Measurements from ENCODE around the gene ACTN1. TPM values are rescaled to one million over a fixed set of nuclear protein-coding genes. Genes with fewer than 3 reads are reported as not detected.

ACTN1 gene
- total RNA-seq, 2 donors from 2014 or later, result 665 to 826 TPM

DNA sequence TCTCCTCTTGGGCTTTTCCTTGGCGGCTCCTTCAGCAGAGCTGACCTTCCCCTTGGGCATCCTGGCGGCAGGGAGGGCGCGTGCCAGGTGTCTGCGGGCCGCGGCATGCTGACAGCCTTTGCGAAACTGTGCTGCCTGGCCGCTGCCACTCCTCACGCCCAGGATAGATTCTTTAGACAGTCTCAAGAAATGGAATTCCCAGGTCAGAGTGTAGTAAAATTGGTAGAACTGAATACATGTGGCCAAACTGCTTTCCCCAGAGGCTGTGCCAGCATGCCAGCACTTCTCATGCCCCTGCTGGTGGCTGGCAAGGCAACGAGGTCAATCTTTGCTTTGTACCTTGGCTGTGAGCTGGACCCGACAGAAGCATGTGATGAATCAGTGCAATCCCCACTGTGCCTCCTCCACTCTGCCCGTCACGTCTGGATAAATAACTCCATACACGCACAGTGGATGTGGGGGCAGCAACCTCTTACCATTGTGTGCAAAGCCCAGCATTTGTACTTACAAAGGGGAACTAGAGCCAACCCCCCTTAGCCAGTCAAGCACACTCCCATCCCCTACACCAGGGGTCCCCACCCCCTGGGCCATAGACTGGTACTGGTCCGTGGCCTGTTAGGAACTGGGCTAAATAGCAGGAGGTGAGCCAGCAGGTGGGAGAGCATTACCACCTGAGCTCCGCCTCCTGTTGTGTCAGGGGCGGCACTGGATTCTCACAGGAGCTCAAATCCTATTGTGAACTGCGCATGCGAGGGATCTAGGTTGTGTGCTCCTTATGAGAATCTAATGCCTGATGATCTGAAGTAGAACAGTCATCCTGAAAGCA lies 90.9 kb downstream of the ACTN1 start:
- intact Hi-C loops (cut with DNase I), result no loop called here
- DNase-seq (ENCODE audit: low spot score), result peak; percentile 56

DNA sequence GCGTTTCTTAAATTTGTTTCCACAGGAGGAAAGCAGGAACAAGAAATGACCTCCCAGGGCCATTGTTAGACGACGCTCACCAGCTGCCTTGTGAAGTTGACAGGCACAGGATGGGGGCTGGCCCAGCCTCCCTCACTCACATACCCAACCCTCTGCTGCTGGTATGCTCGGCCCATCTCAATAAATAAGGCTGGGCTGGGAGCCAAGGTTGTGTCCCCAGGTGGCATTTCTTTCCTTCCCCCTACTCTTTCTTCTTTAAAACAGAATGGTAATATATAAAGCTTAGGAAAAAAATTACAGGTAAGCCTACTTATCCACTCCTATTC lies 93.0 kb downstream of the ACTN1 start:
- peak; percentile 54 for DNase-seq (ENCODE audit: low spot score)
- intact Hi-C loops (cut with DNase I), result no loop called here

DNA sequence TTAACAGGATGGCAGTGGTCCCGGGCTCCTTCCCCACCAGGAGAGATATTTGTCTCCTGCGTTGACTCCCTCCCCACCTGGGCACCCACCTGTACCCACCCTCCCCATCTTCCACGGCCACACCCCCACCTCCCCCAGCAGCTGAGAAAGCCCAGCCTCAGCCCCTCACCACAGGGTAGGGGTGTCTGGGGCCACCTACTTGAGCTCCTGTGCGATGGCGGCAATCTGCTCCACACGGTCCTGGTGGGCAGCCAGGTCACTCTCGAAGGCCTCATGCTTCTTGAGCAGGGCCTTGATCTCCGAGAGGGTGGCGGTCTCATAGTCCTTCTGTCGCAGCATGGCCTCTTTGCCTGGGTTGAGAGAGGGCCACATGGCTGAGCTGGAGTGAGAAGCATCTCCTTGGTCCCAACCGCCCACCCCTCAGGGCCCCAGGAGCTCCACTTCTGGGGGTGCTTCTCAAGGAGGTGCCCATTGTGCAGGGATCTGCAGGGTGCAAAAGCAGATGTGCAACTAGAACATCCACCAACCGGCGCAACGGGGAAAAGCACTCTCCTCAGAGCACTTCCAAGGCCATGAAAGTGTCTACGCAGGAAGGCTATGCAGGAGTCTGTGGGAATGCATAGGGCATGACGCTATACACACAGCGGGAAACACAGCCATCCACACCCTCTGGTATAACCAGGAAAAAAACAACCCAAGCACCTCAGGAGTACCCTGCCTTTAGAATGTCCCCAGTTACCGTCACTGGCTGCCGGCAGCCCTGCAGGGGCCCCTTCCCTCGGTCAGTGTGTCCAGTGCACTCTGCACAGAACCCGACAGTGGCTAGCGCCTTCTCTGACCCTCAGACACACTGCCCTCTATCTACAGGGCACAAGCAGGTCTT lies 93.6 kb downstream of the ACTN1 start:
- intact Hi-C loops (cut with DNase I), result no loop called here
- DNase-seq (ENCODE audit: low spot score), result peak; percentile 51

DNA sequence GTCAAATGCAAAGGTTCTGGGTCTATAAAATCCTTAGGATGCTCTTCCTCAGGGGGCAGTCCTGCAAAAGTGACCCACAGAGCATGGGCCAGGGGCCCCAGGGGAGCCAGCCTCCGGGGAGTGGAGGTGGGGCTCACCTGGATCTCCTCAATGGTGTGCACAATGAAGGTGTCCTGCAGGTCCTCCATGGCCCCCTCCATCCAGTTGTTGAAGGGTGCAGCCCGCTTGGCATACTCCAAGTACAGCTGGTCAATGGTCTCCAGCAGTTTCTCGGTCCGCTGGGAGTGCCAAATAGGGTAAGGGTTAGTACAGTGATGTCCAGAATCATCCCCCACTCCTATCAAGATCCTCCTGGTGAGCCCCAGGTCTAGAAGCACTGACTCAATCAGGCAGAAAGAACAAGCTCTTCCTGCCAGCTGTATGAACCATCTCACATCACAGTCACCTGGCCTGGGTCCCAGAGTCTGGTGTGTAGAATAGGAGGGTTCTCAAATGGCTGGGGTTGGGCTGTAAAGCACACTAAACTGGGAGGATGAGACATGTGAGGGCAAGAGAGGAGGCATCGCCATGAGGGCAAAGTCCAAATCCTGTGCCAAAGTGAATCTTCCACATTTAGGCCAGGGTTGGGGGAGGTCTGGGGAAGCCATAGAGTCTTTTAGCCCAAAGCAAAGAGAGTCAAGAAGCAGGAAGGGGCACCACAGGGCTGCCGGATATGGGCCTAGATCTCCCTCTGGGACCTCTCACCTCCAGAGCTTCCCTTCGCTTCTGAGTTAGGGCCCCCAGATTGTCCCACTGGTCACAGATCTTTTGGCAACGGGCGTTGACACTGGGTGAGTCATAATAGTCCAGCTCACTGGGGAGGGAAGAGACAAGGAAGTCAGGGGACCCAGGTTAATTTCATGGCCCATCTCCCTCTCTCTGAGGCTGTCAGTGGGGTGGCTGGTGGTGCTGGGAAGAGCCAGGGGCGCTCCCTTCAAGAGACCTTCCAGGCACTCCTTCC lies 94.8 kb downstream of the ACTN1 start:
- DNase-seq (ENCODE audit: low spot score), result peak; percentile 80

DNA sequence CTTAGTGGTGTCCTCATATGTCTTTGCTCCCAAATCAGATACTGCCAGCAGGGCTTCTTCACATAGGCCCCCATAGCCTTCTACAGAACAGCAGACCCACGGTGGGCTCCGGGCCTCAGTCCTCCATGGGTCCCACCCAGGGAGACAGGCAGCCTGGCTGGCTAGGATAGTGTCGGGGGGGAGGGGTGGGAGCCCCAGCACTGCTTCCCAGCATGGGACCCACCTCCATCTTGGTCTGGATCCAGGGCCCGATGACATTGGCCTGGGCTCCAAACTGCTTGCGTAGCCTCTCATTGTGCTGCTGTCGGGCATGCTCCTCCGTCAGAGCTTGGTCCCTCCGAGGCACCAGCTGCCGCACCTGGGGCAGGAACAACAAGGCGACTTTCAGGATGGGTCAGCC lies 96.9 kb downstream of the ACTN1 start:
- DNase-seq (ENCODE audit: low spot score), result no peak
- intact Hi-C loops (cut with DNase I), result no loop called here

More for the DNA sequence above, 94.8 kb downstream of the ACTN1 start:
- intact Hi-C loops (cut with DNase I), result no loop called here

DNA sequence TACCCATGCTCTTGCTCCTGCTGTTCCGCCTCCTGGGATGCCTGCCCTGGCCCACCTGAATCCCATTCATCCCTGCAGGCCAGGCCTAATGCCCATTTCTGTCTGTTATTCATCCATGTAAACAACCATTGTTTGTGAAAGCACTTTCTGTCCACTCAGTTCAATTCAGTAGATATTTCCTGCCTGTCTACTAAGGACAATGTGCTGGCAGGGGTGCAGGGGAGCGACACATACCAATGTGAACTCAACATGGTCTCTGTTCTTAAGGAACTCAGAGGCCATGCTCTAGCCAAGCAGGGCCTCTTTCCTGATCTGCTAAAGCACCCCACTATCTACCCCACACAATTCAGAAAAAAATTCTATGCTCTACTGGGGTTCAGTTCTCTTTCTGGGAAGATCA lies 97.7 kb downstream of the ACTN1 start:
- no peak for DNase-seq (ENCODE audit: low spot score)
- intact Hi-C loops (cut with DNase I), result no loop called here

DNA sequence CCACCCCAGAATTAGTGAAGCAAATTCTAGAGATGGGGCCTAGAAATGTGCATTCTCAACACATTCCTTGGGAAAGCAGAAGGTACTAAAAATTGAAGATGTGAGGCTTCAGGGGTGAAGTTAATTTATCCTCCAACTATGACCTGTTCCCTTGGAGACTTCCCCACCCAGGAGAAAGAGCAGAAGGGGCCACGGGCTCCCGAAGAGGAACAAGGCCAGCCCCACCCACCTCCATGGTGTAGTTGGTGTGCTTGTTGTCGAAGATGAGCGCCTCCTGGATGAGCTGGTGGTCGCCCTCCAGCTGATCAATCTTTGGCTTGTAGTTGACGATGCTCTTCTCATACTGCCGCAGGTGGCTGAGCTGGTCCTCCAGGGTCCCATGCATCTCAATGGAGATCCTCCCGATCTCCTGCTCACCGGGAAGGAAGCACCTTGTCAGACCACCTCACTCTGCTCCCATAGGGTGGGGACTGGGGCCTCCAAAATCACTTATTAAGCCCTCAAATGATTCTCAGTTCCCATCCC lies 98.5 kb downstream of the ACTN1 start:
- DNase-seq (ENCODE audit: low spot score), result peak; percentile 55
- intact Hi-C loops (cut with DNase I), result no loop called here

DNA sequence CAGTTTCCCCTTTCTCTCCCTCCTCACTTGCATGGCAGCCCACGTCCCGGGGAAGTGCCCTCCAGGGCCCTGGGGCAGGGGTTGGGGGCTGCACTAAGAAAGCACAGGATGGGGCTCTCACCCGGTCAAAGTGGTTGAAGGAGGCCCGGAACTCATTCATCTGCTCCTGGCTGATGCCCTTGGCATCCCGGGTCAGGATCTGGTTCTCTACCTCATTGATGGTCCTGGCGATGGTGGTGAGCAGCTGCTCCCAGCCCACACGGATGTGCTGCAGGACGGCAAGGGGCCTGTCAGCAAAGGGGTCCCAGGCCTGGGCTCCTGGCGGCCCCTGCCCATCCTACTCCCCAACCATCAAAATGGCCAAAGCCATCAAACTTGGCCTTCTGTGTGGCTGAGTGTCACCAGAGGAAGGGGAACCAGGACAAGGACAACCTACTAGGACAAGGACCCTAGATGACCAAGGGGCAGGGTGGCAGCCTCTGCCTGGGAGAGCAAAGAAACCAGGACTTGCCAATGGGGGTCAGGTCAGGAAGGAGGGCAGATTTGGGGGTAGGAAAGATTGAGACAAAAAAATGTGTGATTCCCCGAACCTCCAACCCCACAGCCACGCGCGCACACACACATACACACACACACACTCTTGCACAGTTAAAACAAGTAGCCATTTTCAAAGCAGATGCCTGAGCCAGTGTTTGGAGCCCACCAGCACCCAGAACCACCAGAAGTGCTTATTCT lies 99.1 kb downstream of the ACTN1 start:
- intact Hi-C loops (cut with DNase I), result no loop called here

DNA sequence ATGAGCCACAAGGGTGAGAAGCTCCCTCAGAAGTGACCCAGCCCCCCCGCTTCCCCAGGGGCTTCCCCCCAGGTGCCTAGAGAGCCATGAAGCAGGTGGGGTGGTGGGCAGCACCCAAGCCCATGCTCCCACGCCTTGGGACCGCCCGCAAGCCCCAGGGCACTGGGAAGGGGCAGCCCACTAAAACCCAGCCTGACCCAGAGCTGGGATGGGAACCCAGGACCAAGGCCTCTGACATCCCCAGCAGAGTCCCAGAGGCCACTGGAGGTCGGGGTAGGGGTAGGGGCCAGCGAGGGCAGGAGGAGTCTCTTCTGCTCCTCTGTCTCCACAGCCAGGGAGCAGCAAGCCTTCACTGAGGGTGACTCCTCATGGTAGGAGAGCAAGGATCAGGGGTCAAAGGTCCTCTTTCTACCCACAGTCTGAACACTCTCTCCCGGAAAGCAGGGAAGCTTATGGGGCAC lies 99.8 kb downstream of the ACTN1 start:
- intact Hi-C loops (cut with DNase I), result no loop called here

More for the DNA sequence above, 99.1 kb downstream of the ACTN1 start:
- DNase-seq (ENCODE audit: low spot score), result peak; percentile 54

DNA sequence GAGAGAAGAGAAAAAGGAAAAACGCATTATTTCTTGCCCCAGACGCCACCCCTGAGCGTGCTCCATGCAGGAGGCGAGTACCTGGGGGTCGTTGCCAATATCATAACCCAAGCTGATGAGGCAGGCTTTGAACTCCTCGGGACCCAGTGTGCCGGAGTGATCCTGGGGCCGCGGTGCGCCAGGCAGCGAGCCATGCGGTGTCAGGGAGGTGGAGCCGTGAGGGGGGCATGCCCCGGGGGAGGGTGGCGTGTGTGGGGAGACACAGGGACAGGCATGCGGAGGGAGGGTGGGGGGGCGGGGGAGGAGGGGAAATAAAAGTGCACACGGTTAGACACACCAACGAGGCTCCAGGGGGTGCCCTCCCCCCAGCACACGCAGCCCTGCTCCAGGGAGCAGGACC lies 100.2 kb downstream of the ACTN1 start:
- peak; percentile 58 for DNase-seq (ENCODE audit: low spot score)
- intact Hi-C loops (cut with DNase I), result no loop called here

More for the DNA sequence above, 99.8 kb downstream of the ACTN1 start:
- DNase-seq (ENCODE audit: low spot score), result peak; percentile 66

DNA sequence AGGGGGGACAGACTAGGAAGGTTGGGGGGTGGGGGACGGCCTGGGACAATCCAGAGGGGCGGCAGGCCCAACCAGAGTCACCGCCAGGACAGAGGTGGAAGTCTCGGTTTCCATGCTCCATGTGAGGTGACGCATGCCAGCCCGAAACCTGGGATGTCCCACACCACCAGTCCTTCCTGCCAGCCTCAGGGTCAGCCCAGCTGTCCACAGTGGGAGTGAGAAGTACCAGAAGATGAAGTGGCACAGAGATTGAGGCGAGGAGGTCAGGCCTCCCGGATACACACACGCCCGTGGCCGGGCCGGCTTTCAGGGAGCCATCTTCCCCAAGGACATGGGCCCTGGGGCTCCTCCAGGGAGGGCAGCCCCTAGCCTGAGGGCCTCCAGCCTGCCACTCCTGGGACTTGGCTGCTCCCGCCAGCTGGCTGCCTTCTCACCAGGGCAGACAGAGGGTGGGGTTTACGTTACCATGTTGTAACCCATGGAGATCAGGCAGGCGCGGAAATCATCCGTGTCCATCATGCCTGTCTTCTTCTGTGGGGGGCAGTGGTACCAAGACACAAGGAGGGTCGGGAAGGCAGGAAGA lies 101.0 kb downstream of the ACTN1 start:
- DNase-seq (ENCODE audit: low spot score), result peak; percentile 69
- intact Hi-C loops (cut with DNase I), result no loop called here

DNA sequence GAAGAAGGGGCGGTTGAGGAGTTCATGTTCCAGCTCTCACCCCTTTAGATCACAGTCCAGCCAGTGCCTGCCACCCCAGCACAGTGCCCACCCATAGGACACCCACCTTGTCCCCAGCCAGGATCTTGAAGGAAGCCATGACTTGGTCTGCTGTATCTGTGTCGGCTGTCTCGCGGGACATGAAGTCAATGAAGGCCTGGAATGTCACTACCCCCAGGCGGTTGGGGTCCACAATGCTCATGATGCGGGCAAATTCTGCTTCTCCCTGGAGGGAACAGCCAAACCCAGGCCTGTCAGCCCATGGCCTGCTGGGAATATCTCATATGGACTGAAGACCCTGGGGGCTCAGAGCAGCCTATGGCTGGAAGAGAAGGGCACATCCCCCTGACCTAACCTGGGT lies 102.1 kb downstream of the ACTN1 start:
- DNase-seq (ENCODE audit: low spot score), result no peak
- intact Hi-C loops (cut with DNase I), result no loop called here

DNA sequence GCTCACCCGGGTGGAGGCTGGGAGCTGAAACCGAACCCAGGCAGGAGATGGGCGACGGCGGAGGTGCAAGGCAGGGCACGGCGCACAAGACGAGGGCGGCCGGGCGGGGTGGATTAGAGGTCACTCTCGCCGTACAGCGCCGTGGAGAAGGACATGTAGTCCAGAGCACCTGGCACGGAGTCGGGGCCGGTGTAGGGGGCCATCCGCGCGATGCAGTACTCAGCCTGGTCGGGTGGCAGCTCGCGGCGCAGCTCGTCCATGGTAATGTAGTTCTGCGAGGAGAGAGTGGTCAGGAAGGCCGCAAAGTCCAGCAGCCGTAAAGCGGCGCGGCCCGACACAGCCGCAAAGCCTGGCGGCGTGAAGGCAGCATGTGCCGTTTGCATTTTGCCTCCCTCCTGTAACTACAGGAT lies 104.4 kb downstream of the ACTN1 start:
- intact Hi-C loops (cut with DNase I), result no loop called here
- DNase-seq (ENCODE audit: low spot score), result no peak

DNA sequence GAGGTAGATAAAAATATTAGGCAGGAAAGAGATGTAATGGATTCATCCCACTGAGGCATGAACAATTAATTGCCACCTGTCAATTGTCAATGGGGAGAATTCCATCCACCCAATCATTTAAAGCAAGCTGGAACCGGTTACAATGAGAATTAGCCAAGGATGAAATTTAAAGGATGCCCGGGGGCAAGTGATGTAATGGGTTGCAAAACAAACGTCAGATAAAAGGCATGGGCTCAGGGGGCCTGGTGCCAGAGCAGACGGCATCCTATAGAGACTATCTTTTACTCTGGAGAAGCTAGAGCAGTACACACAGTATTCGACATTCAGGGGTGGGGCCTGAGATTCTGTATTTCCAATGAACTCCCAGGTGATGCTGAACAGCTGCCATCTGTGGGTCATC lies 105.7 kb downstream of the ACTN1 start:
- no peak for DNase-seq (ENCODE audit: low spot score)
- intact Hi-C loops (cut with DNase I), result no loop called here

DNA sequence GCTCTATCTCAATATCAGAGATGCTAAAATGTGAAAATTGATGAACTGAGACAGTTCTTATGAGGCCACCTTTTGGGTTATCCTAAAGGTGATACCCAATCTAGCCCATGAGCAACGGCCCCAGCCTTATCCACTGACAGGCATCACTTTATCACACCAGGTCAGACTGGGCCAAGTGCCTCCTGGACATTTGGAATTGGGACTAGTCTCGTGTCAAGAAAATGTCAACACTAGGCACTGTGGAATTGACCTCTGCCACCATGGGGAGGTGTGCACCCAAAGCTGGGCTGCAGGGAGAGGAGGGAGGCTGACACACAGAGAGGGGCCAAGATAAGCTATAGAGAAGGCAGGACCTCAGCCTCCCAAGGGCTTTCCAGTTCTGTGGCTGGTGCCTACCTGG lies 107.7 kb downstream of the ACTN1 start:
- DNase-seq (ENCODE audit: low spot score), result no peak
- intact Hi-C loops (cut with DNase I), result no loop called here

DNA sequence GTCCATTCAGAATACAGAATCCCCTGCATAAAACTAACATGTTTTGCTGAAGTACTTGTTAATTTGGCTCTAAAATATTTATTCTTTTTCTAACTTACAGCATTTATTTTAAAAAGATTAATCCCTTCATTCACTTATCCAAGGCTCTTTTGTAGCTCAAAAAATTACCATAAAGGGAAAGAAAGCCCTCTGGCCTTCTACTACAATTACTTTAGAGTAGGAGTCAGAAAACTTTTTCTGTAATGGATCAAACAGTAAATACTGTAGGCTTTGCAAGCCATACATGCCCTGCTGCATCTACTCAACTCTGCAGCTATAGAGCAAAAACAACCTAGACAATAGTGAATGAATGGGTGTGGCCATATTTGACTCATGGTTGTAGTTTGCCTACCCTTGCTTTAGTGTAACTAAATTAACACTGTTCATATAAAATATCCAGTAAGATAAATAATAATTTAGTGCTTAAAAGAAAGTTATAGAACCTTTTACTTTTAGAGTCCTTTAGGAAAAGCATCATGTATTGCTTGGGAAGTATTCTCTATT lies 112.0 kb downstream of the ACTN1 start:
- intact Hi-C loops (cut with DNase I), result no loop called here
- no peak for DNase-seq (ENCODE audit: low spot score)

DNA sequence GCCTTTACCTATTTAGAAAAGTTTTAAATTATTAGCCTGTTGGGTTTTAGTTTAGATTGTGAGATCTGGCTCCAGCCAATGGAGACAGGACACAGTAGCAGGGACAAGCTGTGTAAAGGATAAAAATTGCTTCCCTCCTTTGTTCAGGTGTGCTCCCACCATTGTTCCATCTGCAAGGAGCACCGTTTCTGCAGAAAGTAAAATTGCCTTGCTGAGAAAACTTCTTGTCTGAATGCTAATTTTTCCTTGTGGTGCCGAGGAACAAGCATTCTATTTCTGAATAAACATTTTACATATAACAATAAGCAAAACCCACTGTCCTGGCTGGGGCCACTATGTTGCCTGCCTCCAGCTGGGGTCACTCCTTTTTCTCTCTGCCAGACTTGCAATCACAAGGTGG lies 113.6 kb downstream of the ACTN1 start:
- no peak for DNase-seq (ENCODE audit: low spot score)
- intact Hi-C loops (cut with DNase I), result no loop called here

DNA sequence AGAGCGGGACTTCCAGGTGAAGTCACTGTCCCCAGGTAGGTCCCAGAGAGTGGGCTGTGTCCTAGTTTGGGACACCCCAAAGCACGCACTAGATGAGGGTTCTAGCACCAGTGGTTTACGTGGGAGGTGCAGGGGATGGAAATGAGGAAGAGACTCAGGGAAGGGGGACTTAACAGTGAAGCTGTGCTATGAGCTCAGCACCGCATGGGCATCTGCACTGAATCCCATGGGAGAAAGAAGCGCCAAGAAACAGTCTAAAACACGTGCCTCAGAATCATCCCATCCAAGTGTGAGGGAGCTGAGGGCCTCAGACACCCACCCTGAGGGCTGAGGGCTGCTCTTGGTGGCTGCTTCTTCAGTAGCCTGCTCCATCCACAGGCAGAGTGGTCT lies 114.7 kb downstream of the ACTN1 start:
- DNase-seq (ENCODE audit: low spot score), result no peak
- intact Hi-C loops (cut with DNase I), result no loop called here

Measured in posterior vena cava (tissue), 2 donors.